Right lobe of liver (tissue), 6 donors: ENCODE results near the gene MCAM. TPM values are rescaled to one million over a fixed set of nuclear protein-coding genes. Genes with fewer than 3 reads are reported as not detected.

Experiments used
- ATAC-seq, 4 donors: fragments of 200-7000 bp; cut with Tn5 transposase; one replicate each; pipeline ENCODE4 v1.9.1; 2020; ENCODE audit warnings: mild to moderate bottlenecking in 4 of 4, moderate library complexity in 4 of 4
- DNase-seq, 3 donors: peaks; one replicate each; pipeline ENCODE4 v3.0.0-alpha.2; 2020
- H3K27ac ChIP-seq, 3 donors: fragments of 200-600 bp; one replicate each; pipeline ENCODE4 v1.8.0; 2022
- H3K27me3 ChIP-seq, 2 donors: fragments of 200-600 bp; one replicate each; pipeline ENCODE4 v1.8.0; 2022
- H3K36me3 ChIP-seq, 4 donors: fragments of 200-600 bp; sonication (generic) in 1 of 4; one replicate each; pipeline versions ENCODE4 v1.5.1 to v1.8.0; 2017 to 2022; ENCODE audit warnings: control low read depth in 1 of 4
- H3K4me1 ChIP-seq, 4 donors: fragments of 200-600 bp; sonication (generic) in 1 of 4; one replicate each; pipeline versions ENCODE4 v1.5.1 to v1.8.0; 2017 to 2022; ENCODE audit warnings: control low read depth in 1 of 4
- H3K4me3 ChIP-seq, 3 donors: fragments of 200-600 bp; one replicate each; pipeline ENCODE4 v1.8.0; 2022
- H3K9me3 ChIP-seq, 4 donors: fragments of 200-600 bp; sonication (generic) in 1 of 4; one replicate each; pipeline versions ENCODE4 v1.5.1 to v1.8.0; 2017 to 2022; ENCODE audit warnings: control low read depth in 1 of 4
- POLR2A ChIP-seq: fragments of 450-650 bp; IDR thresholded peaks from one replicate; pipeline ENCODE4 v1.6.1; 2017; ENCODE audit warnings: antibody characterized with exemption, mild to moderate bottlenecking
- WGBS: methylation state at CpG from one replicate; pipeline ENCODE4 v1.1.6; 2018; ENCODE audit warnings: low coverage, low lambda C conversion rate; ENCODE audit not compliant: insufficient coverage; ENCODE audit errors: missing lambda C conversion rate; 5-methylcytosine and 5-hydroxymethylcytosine counted together
- intact Hi-C, 2 donors: fragments of 100-400 bp; cut with DNase I; formaldehyde crosslinking; loops; one replicate each; pipeline versions ENCODE4 v1.11.2 to v1.14.1; 2022
- total RNA-seq, 6 experiments: library from RNA; depleted of rRNA in 2 of 6; stranded (reverse); fragments of >200 nt in 2 of 6; fragmentation: NEBNext Ultra II Directional in 3 of 6; extraction: Animal tissue kit (Norgen Biotek cat#: 25700) in 3 of 6; gene quantifications; one replicate each; pipeline versions ENCODE4 v1.1.0 to v1.2.4, GENCODE V29; 2016 to 2023
- TF ChIP-seq, protein P1 (sequence below), 4 donors: fragments of 200-600 bp in 3 of 4; fragments of 450-650 bp in 1 of 4; IDR thresholded peaks; one replicate each; pipeline versions ENCODE4 v1.5.1 to v1.8.0; 2016 to 2022; ENCODE audit warnings: antibody characterized with exemption in 4 of 4, mild to moderate bottlenecking in 2 of 4
- donor health status: DM: no; HTN: yes; CAD: no.
- donor health status: DM: no; HTN: no; CAD: no.
- donor health status: DM: no; HTN: no; CAD: no.
- donor health status: DM: no; HTN: yes; CAD: no.
- donor health status: DM: no; HTN: yes; CAD: no.

The MCAM gene
- total RNA-seq, 6 experiments from 2014 or later = 1.8 to 28.7 (median 12.5) TPM

DNA sequence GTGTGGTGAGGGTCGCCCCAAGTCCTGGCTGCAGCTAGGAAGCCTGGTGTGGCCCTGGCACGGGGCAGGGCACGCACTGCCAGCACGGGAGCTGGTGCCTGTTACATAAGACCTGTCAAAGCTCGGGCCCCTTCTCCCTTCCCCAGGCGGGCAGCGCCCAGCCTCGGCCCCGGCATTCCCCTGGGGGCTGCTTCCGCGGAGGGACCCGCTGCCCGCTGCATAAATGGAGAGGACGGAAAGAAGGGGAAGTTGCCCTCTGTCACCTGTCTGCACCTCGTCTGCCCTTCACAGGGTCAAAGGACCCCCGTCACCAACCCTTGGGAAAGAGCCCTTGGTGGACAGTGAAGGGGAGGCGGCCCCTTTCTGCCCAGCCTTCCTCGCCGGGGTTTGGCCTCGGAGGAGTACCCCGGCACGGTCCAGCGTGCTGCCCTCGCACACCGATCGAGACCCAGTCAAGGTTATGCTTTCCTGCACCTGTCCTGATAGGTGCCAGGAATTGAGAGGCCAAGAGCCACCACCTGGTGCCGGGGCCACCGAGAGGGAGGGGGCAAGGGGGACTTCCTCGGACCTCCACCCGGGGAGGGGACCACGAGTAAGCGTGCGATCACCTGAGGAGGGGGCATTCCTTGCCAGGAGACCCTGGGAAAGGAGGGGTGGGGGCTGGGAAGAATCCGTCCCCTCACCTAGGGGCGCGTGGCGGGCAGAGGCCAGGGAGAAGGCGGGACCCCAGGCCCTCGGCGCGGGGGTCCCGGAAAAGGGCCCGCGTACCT, 46.3 kb upstream of the MCAM start:
- H3K27me3 ChIP-seq = no peaks in the 10 kb centered on the region
- H3K36me3 ChIP-seq = peaks cover 0 to 19% (median 6%) of the 10 kb centered on the region in 4 donors
- 13% methylated on average over 24 of the region's 44 CpGs for WGBS
- intact Hi-C loops = loop anchor here in 1 of 2 donors (10.0 kb wide), 1 partner anchor 112 kb away; no protein-coding TSS in a partner anchor
- peak overlapping the region; percentile 42 to 73 (median 57) for H3K4me3 ChIP-seq
- peak; percentile 11 to 63 (median 52) for ATAC-seq
- DNase-seq = peak; percentile 40 to 76 (median 75)
- no peaks in the 10 kb centered on the region for H3K9me3 ChIP-seq
- TF ChIP-seq, protein P1, sequence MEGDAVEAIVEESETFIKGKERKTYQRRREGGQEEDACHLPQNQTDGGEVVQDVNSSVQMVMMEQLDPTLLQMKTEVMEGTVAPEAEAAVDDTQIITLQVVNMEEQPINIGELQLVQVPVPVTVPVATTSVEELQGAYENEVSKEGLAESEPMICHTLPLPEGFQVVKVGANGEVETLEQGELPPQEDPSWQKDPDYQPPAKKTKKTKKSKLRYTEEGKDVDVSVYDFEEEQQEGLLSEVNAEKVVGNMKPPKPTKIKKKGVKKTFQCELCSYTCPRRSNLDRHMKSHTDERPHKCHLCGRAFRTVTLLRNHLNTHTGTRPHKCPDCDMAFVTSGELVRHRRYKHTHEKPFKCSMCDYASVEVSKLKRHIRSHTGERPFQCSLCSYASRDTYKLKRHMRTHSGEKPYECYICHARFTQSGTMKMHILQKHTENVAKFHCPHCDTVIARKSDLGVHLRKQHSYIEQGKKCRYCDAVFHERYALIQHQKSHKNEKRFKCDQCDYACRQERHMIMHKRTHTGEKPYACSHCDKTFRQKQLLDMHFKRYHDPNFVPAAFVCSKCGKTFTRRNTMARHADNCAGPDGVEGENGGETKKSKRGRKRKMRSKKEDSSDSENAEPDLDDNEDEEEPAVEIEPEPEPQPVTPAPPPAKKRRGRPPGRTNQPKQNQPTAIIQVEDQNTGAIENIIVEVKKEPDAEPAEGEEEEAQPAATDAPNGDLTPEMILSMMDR (IDR thresholded peaks at IDR 0.05) = no peak
- no peak for TF ChIP-seq POLR2A
- H3K4me1 ChIP-seq = peaks cover 0 to 61% (median 20%) of the 10 kb centered on the region in 4 donors
- H3K27ac ChIP-seq = peak overlapping the region in 2 of 3 donors; percentile 81 to 98

DNA sequence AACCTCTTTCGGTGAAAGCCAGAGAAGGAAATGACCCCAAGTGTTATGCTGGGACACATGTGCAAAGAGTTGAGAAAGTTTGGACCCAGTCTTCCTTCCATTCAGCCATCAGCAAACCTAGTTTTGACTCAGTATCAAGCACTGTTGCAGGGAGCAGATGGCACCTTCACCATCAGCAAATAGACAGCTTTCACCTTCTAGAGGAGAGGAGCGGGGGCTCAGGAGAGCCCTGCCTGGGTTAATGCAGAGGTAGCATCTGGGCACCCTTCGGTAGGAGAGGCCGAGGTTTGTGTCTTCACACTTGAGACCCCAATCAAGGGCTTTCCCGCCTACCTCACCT, 45.8 kb upstream of the MCAM start:
- no peaks in the 10 kb centered on the region for H3K27me3 ChIP-seq
- 13% methylated on average over 1 of the region's 5 CpGs for whole genome bisulfite sequencing
- H3K9me3 ChIP-seq = no peaks in the 10 kb centered on the region
- peak overlapping the region in 2 of 3 donors; percentile 81 to 98 for H3K27ac ChIP-seq
- peaks cover 0 to 55% (median 18%) of the 10 kb centered on the region in 4 donors for H3K4me1 ChIP-seq
- peak in 3 of 4 donors; percentile 1 to 4 (median 2) for ATAC-seq
- no peak for DNase-seq
- intact Hi-C loops = loop anchor here in 1 of 2 donors (10.0 kb wide), 1 partner anchor 112 kb away; no protein-coding TSS in a partner anchor
- H3K4me3 ChIP-seq = peak overlapping the region; percentile 42 to 73 (median 57)
- peaks cover 0 to 25% (median 6%) of the 10 kb centered on the region in 4 donors for H3K36me3 ChIP-seq
- TF ChIP-seq POLR2A = no peak
- TF ChIP-seq, protein P1 (IDR thresholded peaks at IDR 0.05) = no peak

DNA sequence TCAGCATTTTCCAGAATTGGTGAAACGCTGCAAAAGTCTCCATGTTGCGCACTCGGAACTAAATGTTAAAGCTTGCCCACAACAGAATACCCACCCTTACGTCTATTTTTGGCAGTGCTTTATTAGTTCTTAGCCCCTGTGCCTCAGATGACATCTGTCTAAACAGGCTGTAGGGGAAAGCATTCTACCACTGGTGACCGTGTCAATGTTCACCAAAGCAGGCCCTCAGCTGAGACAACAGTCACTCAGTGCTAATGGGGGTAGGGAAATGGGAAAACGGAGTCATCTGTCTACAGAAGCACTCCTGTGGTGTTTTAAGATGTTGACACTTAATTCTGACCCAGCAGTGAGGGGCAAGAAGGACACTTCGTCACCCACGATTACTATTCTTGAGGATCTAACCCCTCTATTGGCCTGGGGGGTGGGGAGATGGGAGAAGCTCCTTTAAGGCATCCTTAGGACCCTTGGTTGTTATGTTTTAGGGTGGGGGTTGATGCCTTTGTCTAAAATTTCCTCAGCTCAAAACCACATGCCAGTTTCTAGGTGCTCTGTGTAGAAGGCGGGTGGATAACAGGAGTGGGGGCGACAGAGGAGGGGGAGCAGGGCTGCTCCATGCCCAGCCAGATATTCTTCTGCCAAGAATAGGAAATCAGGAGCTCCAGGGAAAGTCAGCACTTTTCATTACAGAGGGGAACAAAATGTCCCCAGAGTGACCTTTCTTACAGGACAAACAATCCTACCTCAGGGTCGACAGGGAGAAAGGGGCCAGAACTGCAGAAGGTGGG, 45.2 kb upstream of the MCAM start:
- intact Hi-C loops = loop anchor here in 1 of 2 donors (10.0 kb wide), 1 partner anchor 113 kb away; no protein-coding TSS in a partner anchor
- H3K4me1 ChIP-seq = peaks cover 0 to 50% (median 17%) of the 10 kb centered on the region in 4 donors
- peak overlapping the region in 2 of 3 donors; percentile 81 to 98 for H3K27ac ChIP-seq
- peak overlapping the region; percentile 42 to 73 (median 57) for H3K4me3 ChIP-seq
- 46% methylated on average over 8 of the region's 11 CpGs for WGBS
- TF ChIP-seq, protein P1 (IDR thresholded peaks at IDR 0.05) = no peak
- TF ChIP-seq POLR2A = no peak
- no peaks in the 10 kb centered on the region for H3K27me3 ChIP-seq
- H3K36me3 ChIP-seq = peaks cover 0 to 30% (median 6%) of the 10 kb centered on the region in 4 donors
- ATAC-seq (no peak), DNase-seq (peak in 2 of 3 donors; percentile 12 to 41)
- H3K9me3 ChIP-seq = no peaks in the 10 kb centered on the region

DNA sequence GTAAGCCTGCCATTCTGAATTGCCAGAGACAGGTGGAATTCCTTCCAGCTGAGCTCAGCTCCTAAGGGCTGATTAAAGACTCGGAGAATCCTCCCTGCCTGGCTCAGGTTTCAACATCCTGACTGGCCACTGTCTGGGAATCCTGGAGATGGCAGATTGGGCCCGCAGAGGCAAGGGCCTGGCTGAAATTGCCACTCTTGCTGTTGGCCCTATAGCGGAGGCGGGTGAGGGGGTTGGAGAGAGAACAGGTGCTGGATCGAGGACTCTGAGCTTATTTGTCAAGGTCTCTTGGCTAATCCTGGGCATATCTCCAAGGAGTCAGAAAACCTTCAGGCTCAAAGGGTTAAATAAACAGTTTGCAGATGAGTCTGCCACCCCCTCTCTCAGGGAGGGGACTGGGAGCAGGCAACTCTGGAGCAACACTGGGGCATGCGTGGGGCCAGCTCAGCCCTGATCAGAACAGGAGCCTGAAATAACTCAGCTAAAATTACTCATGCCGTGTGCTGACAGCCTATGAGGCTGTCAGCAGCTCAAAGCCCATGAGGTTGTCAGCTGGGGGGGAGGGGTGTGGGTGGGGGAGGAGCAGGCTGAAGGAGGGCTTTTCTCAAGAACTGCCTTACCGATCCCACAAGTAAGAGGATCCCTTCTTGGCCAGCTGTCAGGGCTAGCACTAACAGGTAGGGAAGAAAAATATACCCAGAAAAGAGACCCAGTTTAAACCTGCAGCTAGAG, 44.3 kb upstream of the MCAM start:
- peak overlapping the region in 2 of 3 donors; percentile 81 to 98 for H3K27ac ChIP-seq
- no peak for TF ChIP-seq POLR2A
- TF ChIP-seq, protein P1 (IDR thresholded peaks at IDR 0.05) = no peak
- peak overlapping the region in 1 of 3 donors; percentile 73 for H3K4me3 ChIP-seq
- peaks cover 0 to 44% (median 17%) of the 10 kb centered on the region in 4 donors for H3K4me1 ChIP-seq
- DNase-seq (peak; percentile 78 to 87 (median 82)), ATAC-seq (peak; percentile 51 to 66 (median 60))
- 8% methylated on average over 4 of the region's 8 CpGs for WGBS
- intact Hi-C loops = loop anchor here in 1 of 2 donors (10.0 kb wide), 1 partner anchor 114 kb away; no protein-coding TSS in a partner anchor
- H3K9me3 ChIP-seq = no peaks in the 10 kb centered on the region
- peaks cover 0 to 36% (median 6%) of the 10 kb centered on the region in 4 donors for H3K36me3 ChIP-seq
- H3K27me3 ChIP-seq = no peaks in the 10 kb centered on the region
